ENCODE results near the gene FBXL15. TPM values are rescaled to one million over a fixed set of nuclear protein-coding genes. Genes with fewer than 3 reads are reported as not detected.

FBXL15 gene
- total and polyA plus RNA-seq, 2 of the 13 experiments (the other 11 are each of a cell fraction or from before 2014, with no cell fraction given): 4.3 to 8.3 TPM

GRCh38 chr10:102394079-102394800 is 26.4 kb upstream of the FBXL15 start (continued):
- TF ChIP-seq KLF12 (CRISPR knock-in tag; IDR thresholded peaks at IDR 0.05; ENCODE audit: borderline replicate concordance) (peak; percentile 15; the same call in 1 of the 2 replicates), GMEB1 (CRISPR knock-in tag; IDR thresholded peaks at IDR 0.05; ENCODE audit: borderline replicate concordance) (peak; percentile 52; the same call in 1 of the 2 replicates), ETV5 (CRISPR knock-in tag; IDR thresholded peaks at IDR 0.05; ENCODE audit: borderline replicate concordance) (peak; percentile 49; the same call in 1 of the 2 replicates), ZNF747 (CRISPR knock-in tag; IDR thresholded peaks at IDR 0.05; ENCODE audit: borderline replicate concordance) (peak; percentile 68; the same call in 1 of the 2 replicates), GATAD1 (CRISPR knock-in tag; IDR thresholded peaks at IDR 0.05) (peak; percentile 55), ATF2 (CRISPR knock-in tag; IDR thresholded peaks at IDR 0.05) (0 out of 2 replicates have a peak, but pooled peaks have one; percentile 34), HNRNPH1 (optimal IDR thresholded peaks at IDR 0.05; ENCODE audit: low read depth, low read length) (no peak), RELA (CRISPR knock-in tag; IDR thresholded peaks at IDR 0.05) (peak; percentile 99), ZNF605 (CRISPR knock-in tag; IDR thresholded peaks at IDR 0.05) (peak; percentile 37; the same call in 1 of the 2 replicates), RFX3 (CRISPR knock-in tag; IDR thresholded peaks at IDR 0.05) (no peak), ZNF672 (CRISPR knock-in tag; IDR thresholded peaks at IDR 0.05) (no peak), ZFP91 (CRISPR knock-in tag; IDR thresholded peaks at IDR 0.05; ENCODE audit: borderline replicate concordance) (peak; percentile 66; the same call in 1 of the 2 replicates), KAT7 (CRISPR knock-in tag; IDR thresholded peaks at IDR 0.05; ENCODE audit: borderline replicate concordance) (peak; percentile 54; the same call in 1 of the 2 replicates), KDM5B (CRISPR knock-in tag; IDR thresholded peaks at IDR 0.05; ENCODE audit: borderline replicate concordance) (peak; percentile 64)
- TF ChIP-seq, protein P1, sequence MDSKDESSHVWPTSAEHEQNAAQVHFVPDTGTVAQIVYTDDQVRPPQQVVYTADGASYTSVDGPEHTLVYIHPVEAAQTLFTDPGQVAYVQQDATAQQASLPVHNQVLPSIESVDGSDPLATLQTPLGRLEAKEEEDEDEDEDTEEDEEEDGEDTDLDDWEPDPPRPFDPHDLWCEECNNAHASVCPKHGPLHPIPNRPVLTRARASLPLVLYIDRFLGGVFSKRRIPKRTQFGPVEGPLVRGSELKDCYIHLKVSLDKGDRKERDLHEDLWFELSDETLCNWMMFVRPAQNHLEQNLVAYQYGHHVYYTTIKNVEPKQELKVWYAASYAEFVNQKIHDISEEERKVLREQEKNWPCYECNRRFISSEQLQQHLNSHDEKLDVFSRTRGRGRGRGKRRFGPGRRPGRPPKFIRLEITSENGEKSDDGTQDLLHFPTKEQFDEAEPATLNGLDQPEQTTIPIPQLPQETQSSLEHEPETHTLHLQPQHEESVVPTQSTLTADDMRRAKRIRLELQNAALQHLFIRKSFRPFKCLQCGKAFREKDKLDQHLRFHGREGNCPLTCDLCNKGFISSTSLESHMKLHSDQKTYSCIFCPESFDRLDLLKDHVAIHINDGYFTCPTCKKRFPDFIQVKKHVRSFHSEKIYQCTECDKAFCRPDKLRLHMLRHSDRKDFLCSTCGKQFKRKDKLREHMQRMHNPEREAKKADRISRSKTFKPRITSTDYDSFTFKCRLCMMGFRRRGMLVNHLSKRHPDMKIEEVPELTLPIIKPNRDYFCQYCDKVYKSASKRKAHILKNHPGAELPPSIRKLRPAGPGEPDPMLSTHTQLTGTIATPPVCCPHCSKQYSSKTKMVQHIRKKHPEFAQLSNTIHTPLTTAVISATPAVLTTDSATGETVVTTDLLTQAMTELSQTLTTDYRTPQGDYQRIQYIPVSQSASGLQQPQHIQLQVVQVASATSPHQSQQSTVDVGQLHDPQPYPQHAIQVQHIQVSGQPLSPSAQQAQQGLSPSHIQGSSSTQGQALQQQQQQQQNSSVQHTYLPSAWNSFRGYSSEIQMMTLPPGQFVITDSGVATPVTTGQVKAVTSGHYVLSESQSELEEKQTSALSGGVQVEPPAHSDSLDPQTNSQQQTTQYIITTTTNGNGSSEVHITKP (CRISPR knock-in tag; IDR thresholded peaks at IDR 0.05; ENCODE audit: low read depth): peak; percentile 92
- TF ChIP-seq, protein P2, sequence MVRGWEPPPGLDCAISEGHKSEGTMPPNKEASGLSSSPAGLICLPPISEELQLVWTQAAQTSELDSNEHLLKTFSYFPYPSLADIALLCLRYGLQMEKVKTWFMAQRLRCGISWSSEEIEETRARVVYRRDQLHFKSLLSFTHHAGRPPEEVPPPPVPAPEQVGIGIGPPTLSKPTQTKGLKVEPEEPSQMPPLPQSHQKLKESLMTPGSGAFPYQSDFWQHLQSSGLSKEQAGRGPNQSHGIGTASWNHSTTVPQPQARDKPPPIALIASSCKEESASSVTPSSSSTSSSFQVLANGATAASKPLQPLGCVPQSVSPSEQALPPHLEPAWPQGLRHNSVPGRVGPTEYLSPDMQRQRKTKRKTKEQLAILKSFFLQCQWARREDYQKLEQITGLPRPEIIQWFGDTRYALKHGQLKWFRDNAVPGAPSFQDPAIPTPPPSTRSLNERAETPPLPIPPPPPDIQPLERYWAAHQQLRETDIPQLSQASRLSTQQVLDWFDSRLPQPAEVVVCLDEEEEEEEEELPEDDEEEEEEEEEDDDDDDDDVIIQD (CRISPR knock-in tag; IDR thresholded peaks at IDR 0.05; ENCODE audit: low read depth): no peak

All from HepG2 (cell line).